IPS-11a (cell line): ENCODE results near the gene CEACAM16.

Experiments used
- H3K4me3 ChIP-seq: one replicate; pipeline ENCODE4 v1.5.1; 2013; ENCODE audit warnings: low read depth, low read length, control low read depth

Gene CEACAM16

GRCh38 chr19:44759083-44759804 is 60.3 kb downstream of the CEACAM16 start:
- no peak overlapping the region for H3K4me3 ChIP-seq
